Measurements from ENCODE around the gene MYOZ2.

The MYOZ2 gene

DNA sequence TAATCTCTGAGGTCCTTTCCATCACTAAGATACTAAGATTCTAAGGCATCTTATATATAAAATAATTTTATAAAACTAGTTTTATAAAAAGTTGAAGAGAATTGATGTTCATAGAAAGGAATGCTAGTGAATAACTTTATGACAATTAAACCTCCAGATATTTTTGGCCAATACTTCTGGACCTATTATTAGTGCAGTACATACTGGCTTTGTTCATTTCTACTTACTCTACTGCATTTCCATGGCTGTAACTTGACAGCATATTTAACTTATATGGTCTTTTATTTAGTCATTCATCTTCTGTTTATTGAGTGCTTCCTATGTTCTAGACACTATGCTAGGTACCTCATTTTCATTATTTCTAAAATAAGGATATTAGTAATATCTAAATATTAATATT lies 70.1 kb downstream of the MYOZ2 start:
- Histone ChIP-seq H3K9me3 (ENCODE audit: severe bottlenecking) (no peaks in the 10 kb centered on the region), H3K27ac (no peak overlapping the region), H3K4me3 (ENCODE audit: low read depth, low read length) (no peak overlapping the region), H3K27me3 (ENCODE audit: insufficient read depth, low read depth, severe bottlenecking) (no peaks in the 10 kb centered on the region), H3K36me3 (no peaks in the 10 kb centered on the region)
- DNase-seq, result no peak
- TF ChIP-seq, protein P1, sequence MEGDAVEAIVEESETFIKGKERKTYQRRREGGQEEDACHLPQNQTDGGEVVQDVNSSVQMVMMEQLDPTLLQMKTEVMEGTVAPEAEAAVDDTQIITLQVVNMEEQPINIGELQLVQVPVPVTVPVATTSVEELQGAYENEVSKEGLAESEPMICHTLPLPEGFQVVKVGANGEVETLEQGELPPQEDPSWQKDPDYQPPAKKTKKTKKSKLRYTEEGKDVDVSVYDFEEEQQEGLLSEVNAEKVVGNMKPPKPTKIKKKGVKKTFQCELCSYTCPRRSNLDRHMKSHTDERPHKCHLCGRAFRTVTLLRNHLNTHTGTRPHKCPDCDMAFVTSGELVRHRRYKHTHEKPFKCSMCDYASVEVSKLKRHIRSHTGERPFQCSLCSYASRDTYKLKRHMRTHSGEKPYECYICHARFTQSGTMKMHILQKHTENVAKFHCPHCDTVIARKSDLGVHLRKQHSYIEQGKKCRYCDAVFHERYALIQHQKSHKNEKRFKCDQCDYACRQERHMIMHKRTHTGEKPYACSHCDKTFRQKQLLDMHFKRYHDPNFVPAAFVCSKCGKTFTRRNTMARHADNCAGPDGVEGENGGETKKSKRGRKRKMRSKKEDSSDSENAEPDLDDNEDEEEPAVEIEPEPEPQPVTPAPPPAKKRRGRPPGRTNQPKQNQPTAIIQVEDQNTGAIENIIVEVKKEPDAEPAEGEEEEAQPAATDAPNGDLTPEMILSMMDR (IDR thresholded peaks at IDR 0.05; ENCODE audit: low read depth, low read length), result no peak

DNA sequence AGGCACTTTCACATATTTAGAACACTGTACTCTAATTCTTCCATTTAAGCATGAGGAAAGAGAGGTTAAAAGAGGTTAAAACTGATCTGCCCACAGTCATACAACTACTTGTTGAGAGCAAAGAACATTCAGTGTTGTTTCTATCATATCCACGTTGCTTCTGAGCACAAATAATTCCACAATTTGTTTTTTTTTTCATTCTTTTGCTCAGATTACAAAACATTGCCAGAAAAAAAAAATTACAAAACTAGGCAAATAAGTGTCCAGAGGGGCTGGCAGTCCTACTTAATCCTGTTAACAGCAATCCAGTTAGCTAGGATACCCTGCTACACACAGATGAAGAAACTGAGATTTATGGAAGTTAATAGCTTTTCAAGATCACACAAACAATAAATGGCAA lies 70.5 kb downstream of the MYOZ2 start:
- no peaks in the 10 kb centered on the region for H3K27me3 ChIP-seq (ENCODE audit: insufficient read depth, low read depth, severe bottlenecking)
- peaks cover under 1% of the 10 kb centered on the region for H3K9me3 ChIP-seq (ENCODE audit: severe bottlenecking)
- TF ChIP-seq, protein P1 (IDR thresholded peaks at IDR 0.05; ENCODE audit: low read depth, low read length), result no peak
- no peak for DNase-seq
- no peak overlapping the region for H3K27ac ChIP-seq
- H3K36me3 ChIP-seq, result no peaks in the 10 kb centered on the region
- no peak overlapping the region for H3K4me3 ChIP-seq (ENCODE audit: low read depth, low read length)

DNA sequence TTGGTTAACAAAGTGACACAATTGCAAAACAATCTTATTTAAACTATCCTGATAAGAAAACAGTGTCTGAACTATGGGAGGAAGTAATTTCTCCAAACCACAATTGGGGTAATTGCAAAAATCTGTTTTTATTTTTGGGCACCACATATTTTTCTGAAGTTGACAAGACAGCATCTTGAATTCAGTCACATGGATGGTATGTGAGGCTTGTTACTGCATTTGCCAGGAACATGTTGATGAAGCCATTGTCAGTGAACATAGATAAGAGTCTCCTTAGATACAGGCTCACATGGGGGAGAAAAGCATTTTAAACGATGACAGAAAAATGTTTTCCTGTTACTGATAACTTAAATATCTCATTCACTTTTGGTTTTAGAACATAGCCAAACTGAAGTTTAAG lies 71.4 kb downstream of the MYOZ2 start:
- TF ChIP-seq, protein P1 (IDR thresholded peaks at IDR 0.05; ENCODE audit: low read depth, low read length), result no peak
- no peak overlapping the region for H3K4me3 ChIP-seq (ENCODE audit: low read depth, low read length)
- no peaks in the 10 kb centered on the region for H3K36me3 ChIP-seq
- no peak for DNase-seq
- H3K27me3 ChIP-seq (ENCODE audit: insufficient read depth, low read depth, severe bottlenecking), result no peaks in the 10 kb centered on the region
- H3K9me3 ChIP-seq (ENCODE audit: severe bottlenecking), result peaks cover 3% of the 10 kb centered on the region
- no peak overlapping the region for H3K27ac ChIP-seq

DNA sequence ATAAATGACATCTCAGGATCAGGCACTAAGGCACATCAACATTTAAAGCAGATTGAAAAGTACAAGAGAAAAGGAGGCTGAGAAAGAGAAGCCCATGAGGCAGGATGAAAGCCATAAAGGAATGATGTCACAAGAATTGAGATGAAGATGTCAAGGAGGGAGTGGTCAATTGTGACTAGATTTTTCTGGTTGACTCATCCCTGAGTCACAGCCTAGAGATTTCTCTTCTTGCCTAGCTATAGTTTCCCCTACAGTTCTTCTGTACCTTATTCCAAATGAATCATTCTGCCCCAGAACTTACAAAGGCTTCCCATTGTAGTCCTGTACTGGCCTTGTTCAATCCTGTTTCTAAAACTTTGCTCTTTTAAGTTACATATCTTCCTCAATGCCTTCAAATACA lies 73.4 kb downstream of the MYOZ2 start:
- no peak overlapping the region for H3K27ac ChIP-seq
- peaks cover 3% of the 10 kb centered on the region for H3K9me3 ChIP-seq (ENCODE audit: severe bottlenecking)
- no peaks in the 10 kb centered on the region for H3K36me3 ChIP-seq
- no peak for DNase-seq
- no peak overlapping the region for H3K4me3 ChIP-seq (ENCODE audit: low read depth, low read length)
- TF ChIP-seq, protein P1 (IDR thresholded peaks at IDR 0.05; ENCODE audit: low read depth, low read length), result no peak
- H3K27me3 ChIP-seq (ENCODE audit: insufficient read depth, low read depth, severe bottlenecking), result no peaks in the 10 kb centered on the region

DNA sequence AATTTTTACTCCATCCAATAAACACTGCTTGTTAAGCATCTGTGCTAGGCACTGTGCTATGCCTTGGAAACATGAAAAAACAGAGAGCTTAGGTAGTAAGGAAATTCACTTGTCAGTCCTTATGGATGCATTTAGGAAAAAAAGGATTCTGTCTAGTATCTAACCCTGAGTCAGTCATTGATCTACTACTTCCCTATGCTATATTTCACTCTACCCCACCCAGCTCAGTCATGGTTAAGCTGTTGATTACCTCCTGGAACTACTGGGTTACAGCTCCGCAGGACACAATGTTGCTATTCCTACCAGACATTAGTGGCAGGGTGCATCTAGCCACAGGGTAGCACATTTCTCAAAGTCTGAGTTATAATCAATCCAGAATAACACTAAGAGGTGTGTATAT lies 74.0 kb downstream of the MYOZ2 start:
- peaks cover 3% of the 10 kb centered on the region for H3K9me3 ChIP-seq (ENCODE audit: severe bottlenecking)
- H3K27me3 ChIP-seq (ENCODE audit: insufficient read depth, low read depth, severe bottlenecking), result no peaks in the 10 kb centered on the region
- no peak for DNase-seq
- H3K4me3 ChIP-seq (ENCODE audit: low read depth, low read length), result no peak overlapping the region
- TF ChIP-seq, protein P1 (IDR thresholded peaks at IDR 0.05; ENCODE audit: low read depth, low read length), result no peak
- H3K36me3 ChIP-seq, result no peaks in the 10 kb centered on the region
- H3K27ac ChIP-seq, result no peak overlapping the region

DNA sequence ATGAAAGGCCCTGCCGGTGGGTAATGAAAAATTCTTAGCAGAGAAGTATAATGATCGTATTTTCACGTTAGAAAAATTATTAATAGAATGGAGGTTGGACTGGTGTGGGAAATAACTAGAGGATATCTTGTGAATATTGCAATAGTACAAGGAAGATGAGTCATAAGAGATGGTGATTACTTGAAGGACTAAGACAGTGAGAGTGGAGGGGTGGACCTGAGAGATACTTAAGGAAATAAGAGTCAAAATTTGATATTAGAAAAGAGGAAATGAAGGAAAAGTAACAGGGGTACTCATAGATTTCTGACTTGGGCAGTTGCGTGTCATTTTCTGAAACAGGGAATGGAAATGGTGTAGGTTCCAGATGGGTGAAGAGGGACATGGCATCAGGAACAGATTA lies 75.1 kb downstream of the MYOZ2 start:
- H3K36me3 ChIP-seq, result no peaks in the 10 kb centered on the region
- DNase-seq, result no peak
- no peak overlapping the region for H3K4me3 ChIP-seq (ENCODE audit: low read depth, low read length)
- peaks cover 3% of the 10 kb centered on the region for H3K9me3 ChIP-seq (ENCODE audit: severe bottlenecking)
- TF ChIP-seq, protein P1 (IDR thresholded peaks at IDR 0.05; ENCODE audit: low read depth, low read length), result no peak
- H3K27me3 ChIP-seq (ENCODE audit: insufficient read depth, low read depth, severe bottlenecking), result no peaks in the 10 kb centered on the region
- H3K27ac ChIP-seq, result no peak overlapping the region

Data from WERI-Rb-1 (cell line).